Measurements from ENCODE around the gene PMS1.
A peak's percentile ranks its signal among the peaks of the same experiment; 100 is the strongest.
"Not testable (repeated sequence)": the region's sequence is repeated elsewhere in the genome, so short reads cannot be mapped to it uniquely, and the experiment has no call there.

Gene PMS1

GRCh38 chr2:189868896-189869295 lies 84.6 kb downstream of the PMS1 start:
- H3K36me3 ChIP-seq (ENCODE audit: insufficient read depth, low read length) = peaks cover 79% of the 10 kb centered on the region
- H3K27ac ChIP-seq (ENCODE audit: low read depth, low read length) = no peak overlapping the region
- H3K9me3 ChIP-seq (ENCODE audit: insufficient read depth, low read depth, low read length) = no peaks in the 10 kb centered on the region
- no peaks in the 10 kb centered on the region for H3K4me1 ChIP-seq (ENCODE audit: insufficient read depth, low read length)
- no peak overlapping the region for H3K4me3 ChIP-seq (ENCODE audit: low read length)
- H3K9ac ChIP-seq (ENCODE audit: low read depth, low read length) = no peak overlapping the region
- H3K27me3 ChIP-seq (ENCODE audit: insufficient read depth, low read length) = no peaks in the 10 kb centered on the region

GRCh38 chr2:189870381-189871085 lies 86.3 kb downstream of the PMS1 start:
- no peaks in the 10 kb centered on the region for H3K4me1 ChIP-seq (ENCODE audit: insufficient read depth, low read length)
- no peak overlapping the region for H3K9ac ChIP-seq (ENCODE audit: low read depth, low read length)
- peaks cover 81% of the 10 kb centered on the region for H3K36me3 ChIP-seq (ENCODE audit: insufficient read depth, low read length)
- H3K4me3 ChIP-seq (ENCODE audit: low read length) = no peak overlapping the region
- no peaks in the 10 kb centered on the region for H3K27me3 ChIP-seq (ENCODE audit: insufficient read depth, low read length)
- H3K9me3 ChIP-seq (ENCODE audit: insufficient read depth, low read depth, low read length) = no peaks in the 10 kb centered on the region
- H3K27ac ChIP-seq (ENCODE audit: low read depth, low read length) = no peak overlapping the region
- WGBS = 88% methylated on average over 5 of the region's 5 CpGs

- H3K9me3 ChIP-seq (ENCODE audit: insufficient read depth, low read depth, low read length) = no peaks in the 10 kb centered on the region
- no peaks in the 10 kb centered on the region for H3K4me1 ChIP-seq (ENCODE audit: insufficient read depth, low read length)
- no peaks in the 10 kb centered on the region for H3K27me3 ChIP-seq (ENCODE audit: insufficient read depth, low read length)
- peaks cover 68% of the 10 kb centered on the region for H3K36me3 ChIP-seq (ENCODE audit: insufficient read depth, low read length)
- no peak overlapping the region for H3K27ac ChIP-seq (ENCODE audit: low read depth, low read length)
- WGBS = 97% methylated on average over 7 of the region's 8 CpGs
- H3K4me3 ChIP-seq (ENCODE audit: low read length) = no peak overlapping the region
- H3K9ac ChIP-seq (ENCODE audit: low read depth, low read length) = no peak overlapping the region
Measured at GRCh38 chr2:189873696-189874095, 89.4 kb downstream of the PMS1 start.

GRCh38 chr2:189874586-189875320 lies 90.5 kb downstream of the PMS1 start:
- H3K4me3 ChIP-seq (ENCODE audit: low read length) = no peak overlapping the region
- no peak overlapping the region for H3K27ac ChIP-seq (ENCODE audit: low read depth, low read length)
- 94% methylated on average over 4 of the region's 4 CpGs for WGBS
- H3K4me1 ChIP-seq (ENCODE audit: insufficient read depth, low read length) = no peaks in the 10 kb centered on the region
- no peaks in the 10 kb centered on the region for H3K27me3 ChIP-seq (ENCODE audit: insufficient read depth, low read length)
- no peaks in the 10 kb centered on the region for H3K9me3 ChIP-seq (ENCODE audit: insufficient read depth, low read depth, low read length)
- peaks cover 62% of the 10 kb centered on the region for H3K36me3 ChIP-seq (ENCODE audit: insufficient read depth, low read length)
- no peak overlapping the region for H3K9ac ChIP-seq (ENCODE audit: low read depth, low read length)

- Histone ChIP-seq H3K9me3 (ENCODE audit: insufficient read depth, low read depth, low read length) (no peaks in the 10 kb centered on the region), H3K27me3 (ENCODE audit: insufficient read depth, low read length) (no peaks in the 10 kb centered on the region), H3K36me3 (ENCODE audit: insufficient read depth, low read length) (peaks cover 50% of the 10 kb centered on the region), H3K4me1 (ENCODE audit: insufficient read depth, low read length) (peaks cover 10% of the 10 kb centered on the region), H3K4me3 (ENCODE audit: low read length) (no peak overlapping the region), H3K9ac (ENCODE audit: low read depth, low read length) (no peak overlapping the region), H3K27ac (ENCODE audit: low read depth, low read length) (no peak overlapping the region)
- WGBS = 97% methylated on average over 2 of the region's 2 CpGs
Measured at GRCh38 chr2:189876271-189876670, 92.0 kb downstream of the PMS1 start.

- Histone ChIP-seq H3K27ac (ENCODE audit: low read depth, low read length) (0 out of 2 replicates have a peak overlapping the region, but pooled peaks have one; percentile 22), H3K27me3 (ENCODE audit: insufficient read depth, low read length) (no peaks in the 10 kb centered on the region), H3K9me3 (ENCODE audit: insufficient read depth, low read depth, low read length) (no peaks in the 10 kb centered on the region), H3K4me3 (ENCODE audit: low read length) (no peak overlapping the region), H3K4me1 (ENCODE audit: insufficient read depth, low read length) (peaks cover 11% of the 10 kb centered on the region), H3K36me3 (ENCODE audit: insufficient read depth, low read length) (peaks cover 19% of the 10 kb centered on the region), H3K9ac (ENCODE audit: low read depth, low read length) (no peak overlapping the region)
- WGBS = 96% methylated on average over 8 of the region's 8 CpGs
Measured at GRCh38 chr2:189879716-189880081, 95.4 kb downstream of the PMS1 start.

- no peaks in the 10 kb centered on the region for H3K27me3 ChIP-seq (ENCODE audit: insufficient read depth, low read length)
- WGBS = 86% methylated on average over 2 of the region's 2 CpGs
- peak overlapping the region; percentile 51 for H3K27ac ChIP-seq (ENCODE audit: low read depth, low read length)
- peaks cover 11% of the 10 kb centered on the region for H3K4me1 ChIP-seq (ENCODE audit: insufficient read depth, low read length)
- H3K4me3 ChIP-seq (ENCODE audit: low read length) = no peak overlapping the region
- peak overlapping the region; percentile 38; the same call in 1 of the 2 replicates for H3K9ac ChIP-seq (ENCODE audit: low read depth, low read length)
- H3K36me3 ChIP-seq (ENCODE audit: insufficient read depth, low read length) = peaks cover 12% of the 10 kb centered on the region
- H3K9me3 ChIP-seq (ENCODE audit: insufficient read depth, low read depth, low read length) = no peaks in the 10 kb centered on the region
Measured at GRCh38 chr2:189880429-189880828, 96.2 kb downstream of the PMS1 start.

- Histone ChIP-seq H3K9ac (ENCODE audit: low read depth, low read length) (peak overlapping the region; percentile 38; the same call in 1 of the 2 replicates), H3K4me1 (ENCODE audit: insufficient read depth, low read length) (peaks cover 11% of the 10 kb centered on the region), H3K9me3 (ENCODE audit: insufficient read depth, low read depth, low read length) (no peaks in the 10 kb centered on the region), H3K4me3 (ENCODE audit: low read length) (no peak overlapping the region), H3K27me3 (ENCODE audit: insufficient read depth, low read length) (no peaks in the 10 kb centered on the region), H3K27ac (ENCODE audit: low read depth, low read length) (peak overlapping the region; percentile 51), H3K36me3 (ENCODE audit: insufficient read depth, low read length) (peaks cover 9% of the 10 kb centered on the region)
- 96% methylated on average over 5 of the region's 5 CpGs for WGBS
Measured at GRCh38 chr2:189880832-189881492, 96.7 kb downstream of the PMS1 start.

- H3K4me1 ChIP-seq (ENCODE audit: insufficient read depth, low read length) = peaks cover 9% of the 10 kb centered on the region
- H3K27me3 ChIP-seq (ENCODE audit: insufficient read depth, low read length) = no peaks in the 10 kb centered on the region
- H3K36me3 ChIP-seq (ENCODE audit: insufficient read depth, low read length) = no peaks in the 10 kb centered on the region
- H3K27ac ChIP-seq (ENCODE audit: low read depth, low read length) = no peak overlapping the region
- no peak overlapping the region for H3K9ac ChIP-seq (ENCODE audit: low read depth, low read length)
- H3K4me3 ChIP-seq (ENCODE audit: low read length) = no peak overlapping the region
- no CpG with 5 or more reads among the region's 2 CpGs for WGBS
- no peaks in the 10 kb centered on the region for H3K9me3 ChIP-seq (ENCODE audit: insufficient read depth, low read depth, low read length)
Measured at GRCh38 chr2:189885368-189885767, 101.1 kb downstream of the PMS1 start.

- not testable (repeated sequence) for H3K9ac ChIP-seq (ENCODE audit: low read depth, low read length)
Measured at GRCh38 chr2:189892546-189893294, 108.5 kb downstream of the PMS1 start.

GRCh38 chr2:189896809-189897208 lies 112.6 kb downstream of the PMS1 start:
- no peak overlapping the region for H3K27ac ChIP-seq (ENCODE audit: low read depth, low read length)
- no peaks in the 10 kb centered on the region for H3K27me3 ChIP-seq (ENCODE audit: insufficient read depth, low read length)
- no peaks in the 10 kb centered on the region for H3K36me3 ChIP-seq (ENCODE audit: insufficient read depth, low read length)
- H3K9me3 ChIP-seq (ENCODE audit: insufficient read depth, low read depth, low read length) = no peaks in the 10 kb centered on the region
- no peak overlapping the region for H3K9ac ChIP-seq (ENCODE audit: low read depth, low read length)
- H3K4me3 ChIP-seq (ENCODE audit: low read length) = no peak overlapping the region
- WGBS = no CpG with 5 or more reads among the region's 1 CpG
- H3K4me1 ChIP-seq (ENCODE audit: insufficient read depth, low read length) = no peaks in the 10 kb centered on the region

More at GRCh38 chr2:189892546-189893294, 108.5 kb downstream of the PMS1 start:
- H3K9me3 ChIP-seq (ENCODE audit: insufficient read depth, low read depth, low read length); H3K4me1 ChIP-seq (ENCODE audit: insufficient read depth, low read length); H3K4me3 ChIP-seq (ENCODE audit: low read length); H3K36me3 ChIP-seq (ENCODE audit: insufficient read depth, low read length); H3K27ac ChIP-seq (ENCODE audit: low read depth, low read length); H3K27me3 ChIP-seq (ENCODE audit: insufficient read depth, low read length): not testable (repeated sequence)
- 72% methylated on average over 7 of the region's 7 CpGs for WGBS

Data from HUES64 (cell line).